ENCODE results near the gene DNAJC8.

DNAJC8 gene

DNA sequence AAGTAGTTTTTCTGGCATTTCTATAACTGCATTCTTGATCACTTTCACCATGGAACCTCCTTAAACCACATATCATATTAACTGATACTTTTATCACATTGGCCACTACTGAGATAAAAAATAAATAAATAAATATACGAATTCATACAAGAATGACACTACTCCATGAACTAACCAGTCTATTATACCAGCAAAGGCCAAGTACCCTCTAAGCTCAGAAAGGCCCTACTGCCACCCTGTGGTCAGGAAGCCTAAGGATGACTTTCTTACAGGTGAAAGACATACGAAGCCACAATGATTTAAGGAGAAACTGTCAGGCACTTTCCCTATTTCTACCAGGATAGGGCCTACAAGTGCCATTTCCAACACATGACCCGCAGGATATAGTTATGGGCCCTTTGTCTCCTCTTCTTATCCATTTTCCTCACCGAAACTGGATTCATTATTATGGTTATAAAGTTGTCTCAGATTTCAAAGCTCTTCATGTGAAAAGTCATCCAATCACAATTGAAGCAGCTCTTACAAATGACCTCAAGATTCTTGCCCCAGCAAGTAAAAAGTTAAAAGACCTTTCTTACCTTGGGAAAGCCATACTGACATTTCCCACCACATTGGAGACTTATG, 23.9 kb downstream of the DNAJC8 start:
- Histone ChIP-seq H3K4me1 (ENCODE audit: low read depth, poor library complexity, severe bottlenecking) (no peaks in the 10 kb centered on the region), H3K4me2 (no peak overlapping the region), H2AFZ (ENCODE audit: low read depth) (no peak overlapping the region), H3K9ac (no peak overlapping the region), H3K4me3 (IDR thresholded peaks at IDR 0.05; ENCODE audit: insufficient read depth, low read depth, low read length) (no peak overlapping the region), H4K20me1 (ENCODE audit: insufficient read depth) (no peaks in the 10 kb centered on the region), H3K79me2 (ENCODE audit: insufficient read depth, low read depth) (no peaks in the 10 kb centered on the region; the same call in 1 of the 2 replicates), H3K27ac (no peak overlapping the region), H3K36me3 (ENCODE audit: insufficient read depth) (no peaks in the 10 kb centered on the region), H3K27me3 (ENCODE audit: insufficient read depth, low read depth) (no peaks in the 10 kb centered on the region)
- TF ChIP-seq, protein P1, sequence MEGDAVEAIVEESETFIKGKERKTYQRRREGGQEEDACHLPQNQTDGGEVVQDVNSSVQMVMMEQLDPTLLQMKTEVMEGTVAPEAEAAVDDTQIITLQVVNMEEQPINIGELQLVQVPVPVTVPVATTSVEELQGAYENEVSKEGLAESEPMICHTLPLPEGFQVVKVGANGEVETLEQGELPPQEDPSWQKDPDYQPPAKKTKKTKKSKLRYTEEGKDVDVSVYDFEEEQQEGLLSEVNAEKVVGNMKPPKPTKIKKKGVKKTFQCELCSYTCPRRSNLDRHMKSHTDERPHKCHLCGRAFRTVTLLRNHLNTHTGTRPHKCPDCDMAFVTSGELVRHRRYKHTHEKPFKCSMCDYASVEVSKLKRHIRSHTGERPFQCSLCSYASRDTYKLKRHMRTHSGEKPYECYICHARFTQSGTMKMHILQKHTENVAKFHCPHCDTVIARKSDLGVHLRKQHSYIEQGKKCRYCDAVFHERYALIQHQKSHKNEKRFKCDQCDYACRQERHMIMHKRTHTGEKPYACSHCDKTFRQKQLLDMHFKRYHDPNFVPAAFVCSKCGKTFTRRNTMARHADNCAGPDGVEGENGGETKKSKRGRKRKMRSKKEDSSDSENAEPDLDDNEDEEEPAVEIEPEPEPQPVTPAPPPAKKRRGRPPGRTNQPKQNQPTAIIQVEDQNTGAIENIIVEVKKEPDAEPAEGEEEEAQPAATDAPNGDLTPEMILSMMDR (conservative IDR thresholded peaks at IDR 0.05; ENCODE audit: low read depth, low read length) = peak; percentile 67

DNA sequence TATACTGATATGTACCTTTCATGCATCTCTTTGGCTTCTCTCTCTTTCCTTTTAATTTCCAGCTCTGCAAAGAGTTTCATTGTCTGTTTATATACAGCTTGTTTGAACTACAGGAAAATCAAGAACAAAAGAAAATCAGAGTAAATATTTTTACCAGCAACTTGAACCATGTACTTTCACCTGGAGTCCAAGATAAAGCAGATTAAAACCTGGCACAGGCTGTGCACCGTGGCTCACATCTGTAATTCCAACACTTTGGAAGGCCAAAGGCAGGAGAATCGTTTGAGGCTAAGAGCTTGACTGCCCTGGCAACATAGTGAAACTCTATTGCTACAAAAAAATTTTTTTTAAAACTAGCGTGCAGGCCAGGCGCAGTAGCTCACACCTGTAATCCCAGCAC, 27.6 kb downstream of the DNAJC8 start:
- no peaks in the 10 kb centered on the region for H3K27me3 ChIP-seq (ENCODE audit: insufficient read depth, low read depth)
- H3K27ac ChIP-seq = no peak overlapping the region
- no peak overlapping the region for H3K4me2 ChIP-seq
- no peaks in the 10 kb centered on the region for H4K20me1 ChIP-seq (ENCODE audit: insufficient read depth)
- H3K4me3 ChIP-seq (IDR thresholded peaks at IDR 0.05; ENCODE audit: insufficient read depth, low read depth, low read length) = no peak overlapping the region
- peaks cover 6% of the 10 kb centered on the region; the same call in 1 of the 2 replicates for H3K36me3 ChIP-seq (ENCODE audit: insufficient read depth)
- no peak overlapping the region for H3K9ac ChIP-seq
- TF ChIP-seq, protein P1 (conservative IDR thresholded peaks at IDR 0.05; ENCODE audit: low read depth, low read length) = no peak
- H3K79me2 ChIP-seq (ENCODE audit: insufficient read depth, low read depth) = no peaks in the 10 kb centered on the region
- peaks cover 4% of the 10 kb centered on the region for H3K4me1 ChIP-seq (ENCODE audit: low read depth, poor library complexity, severe bottlenecking)
- H2AFZ ChIP-seq (ENCODE audit: low read depth) = no peak overlapping the region

DNA sequence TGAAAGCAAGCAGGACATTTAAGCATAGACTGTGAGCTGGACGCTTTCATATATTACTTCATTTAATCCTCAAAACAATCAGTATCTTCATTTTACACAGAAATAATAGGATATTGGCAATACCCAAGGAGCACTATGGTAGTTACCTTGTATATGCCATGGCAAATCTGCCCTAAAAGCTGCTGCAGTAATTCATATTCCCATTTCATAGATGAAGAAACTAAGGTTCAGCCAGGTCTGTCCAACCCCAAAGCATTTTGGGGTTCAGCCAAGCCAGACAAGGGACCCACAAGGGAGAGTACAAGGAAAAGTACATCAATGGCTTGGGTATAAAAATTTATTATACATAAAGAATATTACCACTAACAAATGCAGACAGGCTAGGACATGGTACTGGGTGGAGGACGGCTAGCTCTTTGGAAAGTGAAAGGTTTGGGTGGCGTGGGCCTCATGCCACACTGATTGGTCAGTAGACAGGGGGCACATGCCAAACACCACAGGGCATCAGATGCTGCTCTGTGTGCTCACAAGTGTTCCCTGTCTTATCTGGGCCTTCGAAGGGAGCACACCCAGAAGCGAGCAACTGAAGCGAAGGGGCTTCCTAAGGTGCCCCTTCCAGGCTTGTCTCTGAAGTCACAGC, 32.5 kb downstream of the DNAJC8 start:
- Histone ChIP-seq H3K79me2 (ENCODE audit: insufficient read depth, low read depth) (no peaks in the 10 kb centered on the region), H2AFZ (ENCODE audit: low read depth) (no peak overlapping the region), H3K4me3 (IDR thresholded peaks at IDR 0.05; ENCODE audit: insufficient read depth, low read depth, low read length) (no peak overlapping the region), H3K4me1 (ENCODE audit: low read depth, poor library complexity, severe bottlenecking) (peaks cover 12% of the 10 kb centered on the region), H3K4me2 (no peak overlapping the region), H3K36me3 (ENCODE audit: insufficient read depth) (peaks cover 6% of the 10 kb centered on the region; the same call in 1 of the 2 replicates), H3K27me3 (ENCODE audit: insufficient read depth, low read depth) (no peaks in the 10 kb centered on the region), H4K20me1 (ENCODE audit: insufficient read depth) (no peaks in the 10 kb centered on the region), H3K27ac (no peak overlapping the region), H3K9ac (no peak overlapping the region)
- TF ChIP-seq, protein P1 (conservative IDR thresholded peaks at IDR 0.05; ENCODE audit: low read depth, low read length) = no peak

DNA sequence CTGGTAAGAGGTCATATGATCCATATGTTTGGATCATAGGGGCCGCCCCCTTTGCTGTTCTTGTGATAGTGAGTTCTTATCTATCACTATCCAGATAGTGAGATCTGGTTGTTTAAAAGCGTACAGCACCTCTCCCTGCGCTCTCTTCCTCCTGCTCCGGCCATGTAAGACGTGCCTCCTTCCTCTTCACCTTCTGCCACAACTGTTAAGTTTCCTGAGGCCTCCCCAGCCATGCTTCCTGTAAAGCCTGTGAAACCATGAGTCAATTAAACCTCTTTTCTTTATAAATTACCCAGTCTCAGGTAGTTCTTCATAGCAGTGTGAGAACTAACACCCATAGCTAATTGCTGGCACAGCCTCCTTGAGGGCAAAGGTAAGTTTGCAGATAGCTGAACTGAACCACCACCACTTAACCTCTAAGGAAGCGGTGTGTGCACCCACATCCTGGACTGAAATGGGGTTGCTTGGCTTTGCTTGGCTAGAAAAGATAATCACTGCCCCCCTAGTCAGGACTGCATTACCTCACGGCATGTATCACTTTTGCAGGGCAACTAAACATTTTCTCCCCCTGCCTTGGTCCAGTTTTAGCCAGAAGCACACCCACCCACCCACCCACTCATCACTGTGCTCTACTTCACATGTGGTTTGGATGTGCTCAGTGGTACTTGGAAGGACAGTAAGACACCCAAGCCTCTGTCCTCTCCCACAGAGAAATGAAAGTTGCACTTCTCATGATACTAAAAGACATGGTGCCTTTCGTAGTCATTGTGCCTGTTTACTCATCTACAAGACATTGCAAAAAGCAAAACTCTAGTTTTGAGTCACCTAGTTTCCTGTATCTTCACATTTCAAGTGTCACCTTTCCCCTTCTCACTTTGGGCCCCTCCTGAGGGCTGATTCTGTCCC, 33.2 kb downstream of the DNAJC8 start:
- TF ChIP-seq, protein P1 (conservative IDR thresholded peaks at IDR 0.05; ENCODE audit: low read depth, low read length) = no peak
- no peak overlapping the region for H3K4me3 ChIP-seq (IDR thresholded peaks at IDR 0.05; ENCODE audit: insufficient read depth, low read depth, low read length)
- H3K9ac ChIP-seq = no peak overlapping the region
- no peak overlapping the region for H2AFZ ChIP-seq (ENCODE audit: low read depth)
- H3K4me1 ChIP-seq (ENCODE audit: low read depth, poor library complexity, severe bottlenecking) = peaks cover 12% of the 10 kb centered on the region
- H4K20me1 ChIP-seq (ENCODE audit: insufficient read depth) = no peaks in the 10 kb centered on the region
- H3K4me2 ChIP-seq = no peak overlapping the region
- no peak overlapping the region for H3K27ac ChIP-seq
- peaks cover 6% of the 10 kb centered on the region; the same call in 1 of the 2 replicates for H3K36me3 ChIP-seq (ENCODE audit: insufficient read depth)
- no peaks in the 10 kb centered on the region for H3K79me2 ChIP-seq (ENCODE audit: insufficient read depth, low read depth)
- H3K27me3 ChIP-seq (ENCODE audit: insufficient read depth, low read depth) = no peaks in the 10 kb centered on the region
